ENCODE measurements around the gene BACH1.
A peak's percentile ranks its signal among the peaks of the same experiment; 100 is the strongest.
"Not testable (repeated sequence)": the region's sequence is repeated elsewhere in the genome, so short reads cannot be mapped to it uniquely, and the experiment has no call there.

BACH1 gene

GRCh38 chr21:29298348-29299045 lies at the start of gene BACH1:
Gene BACH1 (plus strand): TSS chr21:29298922. CDS start chr21:29321281, 22,359 bp downstream.
- peak within 1 kb of the TSS; percentile 85 to 98 for H3K4me3 Mint-ChIP-seq
- H3K27me3 Mint-ChIP-seq = no peaks in the 10 kb centered on the region
- H3K27ac Mint-ChIP-seq = peak within 1 kb of the TSS; percentile 98 to 99
- H3K9me3 Mint-ChIP-seq = peaks cover 0 to 13% of the 10 kb centered on the region in 2 donors
- peaks cover 83% of the 10 kb centered on the region for H3K4me1 Mint-ChIP-seq
- peak; percentile 87 to 90 for DNase-seq
- ATAC-seq = peak; percentile 81

DNA sequence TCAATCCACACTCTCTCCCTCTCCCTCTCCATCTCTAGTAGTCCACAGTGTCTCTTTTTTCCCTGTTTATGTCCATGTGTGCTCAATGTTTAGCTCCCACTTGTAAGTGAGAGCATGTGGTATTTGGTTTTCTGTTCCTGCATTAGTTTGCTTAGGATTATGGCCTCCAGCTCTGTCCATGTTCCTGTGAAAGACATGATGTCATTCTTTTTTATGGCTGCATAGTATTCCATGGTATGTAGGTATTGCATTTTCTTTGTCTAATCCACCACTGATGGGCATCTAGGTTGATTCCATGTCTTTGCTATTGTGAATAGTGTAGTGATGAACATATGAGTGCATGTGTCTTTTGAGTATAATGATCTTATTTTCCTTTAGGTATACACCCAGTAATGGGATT lies 49.4 kb upstream of the BACH1 start:
- H3K4me3 Mint-ChIP-seq, H3K27ac Mint-ChIP-seq, ATAC-seq, DNase-seq: not testable (repeated sequence)
- Mint-ChIP-seq H3K9me3 (peaks cover 21 to 30% of the 10 kb centered on the region in 2 donors), H3K4me1 (peaks cover 13% of the 10 kb centered on the region), H3K27me3 (peaks cover 18% of the 10 kb centered on the region)

- Mint-ChIP-seq H3K9me3 (peaks cover 21 to 33% of the 10 kb centered on the region in 2 donors), H3K27ac (no peak overlapping the region), H3K4me1 (peaks cover 1% of the 10 kb centered on the region), H3K4me3 (no peak overlapping the region), H3K27me3 (peaks cover 18% of the 10 kb centered on the region)
- DNase-seq (no peak), ATAC-seq (no peak)
These were observed 48.1 kb upstream of the BACH1 start for GRCh38 chr21:29250636-29251035.

DNA sequence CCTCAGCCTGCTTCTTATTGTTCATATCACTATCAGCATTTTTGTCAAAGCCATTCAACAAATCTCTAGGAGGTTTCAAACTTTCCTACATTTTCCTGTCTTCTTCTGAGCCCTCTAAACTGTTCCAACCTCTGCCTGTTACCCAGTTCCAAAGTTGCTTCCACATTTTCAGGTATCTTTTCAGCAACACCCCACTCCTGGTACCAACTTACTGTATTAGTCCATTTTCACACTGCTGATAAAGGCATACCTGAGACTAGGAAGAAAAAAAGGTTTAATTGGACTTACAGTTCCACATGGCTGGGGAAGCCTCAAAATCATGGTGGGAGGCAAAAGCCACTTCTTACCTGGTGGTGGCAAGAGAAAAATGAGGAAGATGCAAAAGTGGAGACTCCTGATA lies 44.9 kb upstream of the BACH1 start:
- not testable (repeated sequence) for DNase-seq, H3K4me3 Mint-ChIP-seq, H3K4me1 Mint-ChIP-seq, ATAC-seq, H3K27ac Mint-ChIP-seq
- Mint-ChIP-seq H3K27me3 (peaks cover 18% of the 10 kb centered on the region), H3K9me3 (peaks cover 26 to 38% of the 10 kb centered on the region in 2 donors)

DNA sequence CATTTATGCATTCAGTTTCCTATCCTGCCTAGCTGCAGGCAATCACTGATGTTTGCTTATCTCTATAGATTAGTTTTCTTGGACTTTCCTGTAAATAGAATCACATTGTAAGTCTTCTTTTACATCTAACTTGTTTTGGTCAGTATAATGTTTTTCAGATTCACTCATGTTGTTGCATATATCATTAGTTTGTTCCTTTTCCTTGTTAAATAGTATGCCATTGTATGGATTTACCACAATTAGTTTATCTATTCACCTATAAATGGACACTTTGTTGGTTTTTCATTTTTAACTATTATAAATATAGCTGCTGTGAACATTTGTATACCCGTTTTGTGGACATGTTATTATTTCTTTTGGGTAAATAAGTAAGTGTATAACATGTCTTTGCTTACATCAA lies 44.2 kb upstream of the BACH1 start:
- Mint-ChIP-seq H3K4me3 (no peak overlapping the region), H3K9me3 (peaks cover 22 to 31% of the 10 kb centered on the region in 2 donors), H3K4me1 (no peaks in the 10 kb centered on the region), H3K27me3 (peaks cover 11% of the 10 kb centered on the region), H3K27ac (no peak overlapping the region)
- DNase-seq (no peak), ATAC-seq (no peak)

- no peaks in the 10 kb centered on the region for H3K4me1 Mint-ChIP-seq
- peaks cover 19 to 31% of the 10 kb centered on the region in 2 donors for H3K9me3 Mint-ChIP-seq
- no peak overlapping the region for H3K4me3 Mint-ChIP-seq
- DNase-seq (no peak), ATAC-seq (no peak)
- H3K27me3 Mint-ChIP-seq = no peaks in the 10 kb centered on the region
- no peak overlapping the region for H3K27ac Mint-ChIP-seq
These were observed 42.4 kb upstream of the BACH1 start for GRCh38 chr21:29256126-29256910.

DNA sequence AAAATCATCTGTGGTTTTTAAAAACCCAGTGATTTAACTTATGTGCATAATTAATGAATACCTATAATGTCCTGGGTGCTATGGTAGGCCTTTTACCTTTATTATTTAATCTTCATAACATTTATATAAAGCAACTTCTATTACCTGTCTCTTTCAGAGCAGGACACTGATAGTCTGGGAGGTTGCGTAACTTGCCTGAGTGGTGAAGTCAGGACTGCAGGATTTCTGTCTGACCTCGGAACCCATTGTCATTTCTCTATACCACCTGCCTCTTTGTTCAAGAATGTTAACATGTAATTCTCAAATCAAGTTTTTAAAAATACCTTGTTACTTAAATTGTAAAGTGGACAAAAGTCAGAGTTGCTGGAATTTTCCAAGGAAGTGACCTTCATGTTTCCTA lies 41.0 kb upstream of the BACH1 start:
- ATAC-seq = no peak
- peaks cover 16 to 24% of the 10 kb centered on the region in 2 donors for H3K9me3 Mint-ChIP-seq
- no peaks in the 10 kb centered on the region for H3K4me1 Mint-ChIP-seq
- no peak overlapping the region for H3K27ac Mint-ChIP-seq
- no peak for DNase-seq
- no peaks in the 10 kb centered on the region for H3K27me3 Mint-ChIP-seq
- no peak overlapping the region for H3K4me3 Mint-ChIP-seq

GRCh38 chr21:29258626-29259338 lies 39.9 kb upstream of the BACH1 start:
- DNase-seq = no peak
- Mint-ChIP-seq H3K27ac (no peak overlapping the region), H3K27me3 (no peaks in the 10 kb centered on the region), H3K4me1 (no peaks in the 10 kb centered on the region), H3K4me3 (no peak overlapping the region), H3K9me3 (peaks cover 9 to 13% of the 10 kb centered on the region in 2 donors)
- no peak for ATAC-seq

GRCh38 chr21:29260461-29260860 lies 38.3 kb upstream of the BACH1 start:
- Mint-ChIP-seq H3K9me3 (peaks cover 5% of the 10 kb centered on the region in 2 donors), H3K27me3 (no peaks in the 10 kb centered on the region), H3K27ac (no peak overlapping the region), H3K4me1 (peaks cover 4% of the 10 kb centered on the region), H3K4me3 (no peak overlapping the region)
- ATAC-seq (no peak), DNase-seq (no peak)

- H3K9me3 Mint-ChIP-seq = peaks cover 5 to 6% of the 10 kb centered on the region in 2 donors
- ATAC-seq = no peak
- no peak for DNase-seq
- H3K4me3 Mint-ChIP-seq = no peak overlapping the region
- H3K27ac Mint-ChIP-seq = no peak overlapping the region
- H3K27me3 Mint-ChIP-seq = no peaks in the 10 kb centered on the region
- peaks cover 11% of the 10 kb centered on the region for H3K4me1 Mint-ChIP-seq
These were observed 36.9 kb upstream of the BACH1 start for GRCh38 chr21:29261555-29262540.

GRCh38 chr21:29264721-29265120 lies 34.0 kb upstream of the BACH1 start:
- no peak for DNase-seq
- Mint-ChIP-seq H3K27me3 (no peaks in the 10 kb centered on the region), H3K4me3 (no peak overlapping the region), H3K4me1 (peaks cover 11% of the 10 kb centered on the region), H3K9me3 (peaks cover 5 to 6% of the 10 kb centered on the region in 2 donors), H3K27ac (no peak overlapping the region)
- ATAC-seq = no peak

- Mint-ChIP-seq H3K4me1 (peaks cover 11% of the 10 kb centered on the region), H3K27me3 (no peaks in the 10 kb centered on the region), H3K4me3 (no peak overlapping the region), H3K27ac (peak overlapping the region; percentile 42 to 87), H3K9me3 (peaks cover 6 to 10% of the 10 kb centered on the region in 2 donors)
- DNase-seq (peak; percentile 8 to 31), ATAC-seq (peak; percentile 82)
These were observed 32.8 kb upstream of the BACH1 start for GRCh38 chr21:29265690-29266479.

- DNase-seq (no peak), ATAC-seq (no peak)
- H3K4me3 Mint-ChIP-seq = no peak overlapping the region
- no peaks in the 10 kb centered on the region for H3K27me3 Mint-ChIP-seq
- H3K9me3 Mint-ChIP-seq = peaks cover 6 to 10% of the 10 kb centered on the region in 2 donors
- H3K4me1 Mint-ChIP-seq = peaks cover 11% of the 10 kb centered on the region
- no peak overlapping the region for H3K27ac Mint-ChIP-seq
These were observed 31.1 kb upstream of the BACH1 start for GRCh38 chr21:29267666-29268065.

GRCh38 chr21:29271927-29272333 lies 26.8 kb upstream of the BACH1 start:
- Mint-ChIP-seq H3K4me1 (no peaks in the 10 kb centered on the region), H3K4me3 (no peak overlapping the region), H3K27me3 (no peaks in the 10 kb centered on the region), H3K27ac (no peak overlapping the region), H3K9me3 (peaks cover 0 to 5% of the 10 kb centered on the region in 2 donors)
- DNase-seq (no peak), ATAC-seq (no peak)
